Right lobe of liver (tissue), 6 donors: ENCODE data around the gene VAV3. TPM values are rescaled to one million over a fixed set of nuclear protein-coding genes. Genes with fewer than 3 reads are reported as not detected.

Experiments
- ATAC-seq, 4 donors: fragments of 200-7000 bp; cut with Tn5 transposase; one replicate each; pipeline ENCODE4 v1.9.1; 2020; ENCODE audit warnings: mild to moderate bottlenecking in 4 of 4, moderate library complexity in 4 of 4
- DNase-seq, 3 donors: peaks; one replicate each; pipeline ENCODE4 v3.0.0-alpha.2; 2020
- H3K27ac ChIP-seq, 3 donors: fragments of 200-600 bp; one replicate each; pipeline ENCODE4 v1.8.0; 2022
- H3K27me3 ChIP-seq, 2 donors: fragments of 200-600 bp; one replicate each; pipeline ENCODE4 v1.8.0; 2022
- H3K36me3 ChIP-seq, 4 donors: fragments of 200-600 bp; sonication (generic) in 1 of 4; one replicate each; pipeline versions ENCODE4 v1.5.1 to v1.8.0; 2017 to 2022; ENCODE audit warnings: control low read depth in 1 of 4
- H3K4me1 ChIP-seq, 4 donors: fragments of 200-600 bp; sonication (generic) in 1 of 4; one replicate each; pipeline versions ENCODE4 v1.5.1 to v1.8.0; 2017 to 2022; ENCODE audit warnings: control low read depth in 1 of 4
- H3K4me3 ChIP-seq, 3 donors: fragments of 200-600 bp; one replicate each; pipeline ENCODE4 v1.8.0; 2022
- H3K9me3 ChIP-seq, 4 donors: fragments of 200-600 bp; sonication (generic) in 1 of 4; one replicate each; pipeline versions ENCODE4 v1.5.1 to v1.8.0; 2017 to 2022; ENCODE audit warnings: control low read depth in 1 of 4
- POLR2A ChIP-seq: fragments of 450-650 bp; IDR thresholded peaks from one replicate; pipeline ENCODE4 v1.6.1; 2017; ENCODE audit warnings: antibody characterized with exemption, mild to moderate bottlenecking
- WGBS: methylation state at CpG from one replicate; pipeline ENCODE4 v1.1.6; 2018; ENCODE audit warnings: low coverage, low lambda C conversion rate; ENCODE audit not compliant: insufficient coverage; ENCODE audit errors: missing lambda C conversion rate; 5-methylcytosine and 5-hydroxymethylcytosine counted together
- intact Hi-C, 2 donors: fragments of 100-400 bp; cut with DNase I; formaldehyde crosslinking; loops; one replicate each; pipeline versions ENCODE4 v1.11.2 to v1.14.1; 2022
- total RNA-seq, 6 experiments: library from RNA; depleted of rRNA in 2 of 6; stranded (reverse); fragments of >200 nt in 2 of 6; fragmentation: NEBNext Ultra II Directional in 3 of 6; extraction: Animal tissue kit (Norgen Biotek cat#: 25700) in 3 of 6; gene quantifications; one replicate each; pipeline versions ENCODE4 v1.1.0 to v1.2.4, GENCODE V29; 2016 to 2023
- TF ChIP-seq, protein P1 (sequence below), 4 donors: fragments of 200-600 bp in 3 of 4; fragments of 450-650 bp in 1 of 4; IDR thresholded peaks; one replicate each; pipeline versions ENCODE4 v1.5.1 to v1.8.0; 2016 to 2022; ENCODE audit warnings: antibody characterized with exemption in 4 of 4, mild to moderate bottlenecking in 2 of 4
- donor health status: DM: no; HTN: yes; CAD: no.
- donor health status: DM: no; HTN: no; CAD: no.
- donor health status: DM: no; HTN: no; CAD: no.
- donor health status: DM: no; HTN: yes; CAD: no.
- donor health status: DM: no; HTN: yes; CAD: no.

The VAV3 gene
- total RNA-seq, 6 experiments from 2014 or later, result 0.77 to 3.6 (median 1.5) TPM

DNA sequence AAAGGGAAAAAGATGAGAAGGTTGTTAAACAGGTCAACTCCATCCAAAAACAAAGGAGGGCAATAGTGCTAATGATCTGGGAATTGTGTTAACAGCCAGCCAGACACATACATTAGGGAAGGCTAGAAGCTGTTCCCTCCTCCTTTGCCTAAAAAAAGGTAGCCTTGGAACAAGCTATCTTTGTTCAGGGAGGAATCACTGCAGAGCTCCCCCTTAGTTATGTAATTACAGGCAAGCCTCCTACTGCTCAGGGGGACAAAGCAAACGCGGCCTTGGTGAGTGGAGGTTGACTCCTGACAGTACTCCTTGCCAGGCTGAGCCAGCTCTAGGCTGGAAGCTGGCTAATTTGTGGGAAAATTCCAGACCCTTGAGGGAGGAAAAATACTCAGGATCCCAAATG lies 97.6 kb downstream of the VAV3 start:
- ATAC-seq (no peak), DNase-seq (no peak)
- TF ChIP-seq, protein P1, sequence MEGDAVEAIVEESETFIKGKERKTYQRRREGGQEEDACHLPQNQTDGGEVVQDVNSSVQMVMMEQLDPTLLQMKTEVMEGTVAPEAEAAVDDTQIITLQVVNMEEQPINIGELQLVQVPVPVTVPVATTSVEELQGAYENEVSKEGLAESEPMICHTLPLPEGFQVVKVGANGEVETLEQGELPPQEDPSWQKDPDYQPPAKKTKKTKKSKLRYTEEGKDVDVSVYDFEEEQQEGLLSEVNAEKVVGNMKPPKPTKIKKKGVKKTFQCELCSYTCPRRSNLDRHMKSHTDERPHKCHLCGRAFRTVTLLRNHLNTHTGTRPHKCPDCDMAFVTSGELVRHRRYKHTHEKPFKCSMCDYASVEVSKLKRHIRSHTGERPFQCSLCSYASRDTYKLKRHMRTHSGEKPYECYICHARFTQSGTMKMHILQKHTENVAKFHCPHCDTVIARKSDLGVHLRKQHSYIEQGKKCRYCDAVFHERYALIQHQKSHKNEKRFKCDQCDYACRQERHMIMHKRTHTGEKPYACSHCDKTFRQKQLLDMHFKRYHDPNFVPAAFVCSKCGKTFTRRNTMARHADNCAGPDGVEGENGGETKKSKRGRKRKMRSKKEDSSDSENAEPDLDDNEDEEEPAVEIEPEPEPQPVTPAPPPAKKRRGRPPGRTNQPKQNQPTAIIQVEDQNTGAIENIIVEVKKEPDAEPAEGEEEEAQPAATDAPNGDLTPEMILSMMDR (IDR thresholded peaks at IDR 0.05), result no peak
- TF ChIP-seq POLR2A, result no peak
- Histone ChIP-seq H3K9me3 (no peaks in the 10 kb centered on the region), H3K27ac (no peak overlapping the region), H3K4me1 (no peaks in the 10 kb centered on the region), H3K36me3 (no peaks in the 10 kb centered on the region), H3K4me3 (no peak overlapping the region), H3K27me3 (no peaks in the 10 kb centered on the region)
- intact Hi-C loops, result no loop called here
- WGBS, result 7% methylated on average over 2 of the region's 2 CpGs

DNA sequence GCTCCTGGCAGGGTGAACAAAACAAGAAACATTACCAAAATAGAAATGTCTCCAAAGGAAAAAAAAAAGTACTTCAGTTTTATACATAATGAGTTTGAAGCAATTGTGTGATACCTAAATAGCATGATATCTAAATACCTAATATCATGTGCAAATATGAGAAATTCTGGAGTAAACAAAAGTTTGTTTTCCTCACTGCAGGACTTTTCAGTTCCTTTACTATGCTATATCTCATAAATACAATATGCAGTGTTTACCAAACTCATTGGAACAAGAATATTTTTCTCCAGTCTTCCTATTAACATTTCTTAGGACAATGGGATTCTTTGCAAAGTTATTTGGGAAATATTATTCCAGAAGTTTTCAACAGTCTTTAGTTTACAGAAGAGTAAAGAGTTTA lies 98.1 kb downstream of the VAV3 start:
- H3K36me3 ChIP-seq, result no peaks in the 10 kb centered on the region
- H3K4me1 ChIP-seq, result no peaks in the 10 kb centered on the region
- no peaks in the 10 kb centered on the region for H3K9me3 ChIP-seq
- H3K27me3 ChIP-seq, result no peaks in the 10 kb centered on the region
- H3K4me3 ChIP-seq, result no peak overlapping the region
- no peak overlapping the region for H3K27ac ChIP-seq
- DNase-seq (no peak), ATAC-seq (no peak)
- TF ChIP-seq, protein P1 (IDR thresholded peaks at IDR 0.05), result no peak
- TF ChIP-seq POLR2A, result no peak
- intact Hi-C loops, result no loop called here

DNA sequence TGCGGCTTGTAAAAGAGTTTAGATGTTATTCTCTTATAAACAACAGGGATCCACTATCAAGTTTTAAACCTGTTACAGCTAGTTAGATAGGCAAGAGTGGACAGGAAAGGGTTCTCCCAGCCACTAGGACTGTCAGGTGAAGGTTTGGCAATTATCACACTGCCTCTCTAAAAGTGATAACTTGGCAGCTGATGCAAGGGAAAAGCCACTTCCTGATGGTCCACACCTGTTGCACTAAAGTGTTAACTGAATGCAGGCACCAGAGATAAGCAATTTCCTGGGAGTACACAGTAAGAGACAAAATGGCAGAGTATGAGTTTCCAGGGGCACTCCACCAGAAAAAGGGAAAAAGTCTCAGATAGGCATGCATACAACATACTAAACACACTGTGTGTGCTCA lies 99.4 kb downstream of the VAV3 start:
- Histone ChIP-seq H3K9me3 (no peaks in the 10 kb centered on the region), H3K4me3 (no peak overlapping the region), H3K27ac (no peak overlapping the region), H3K36me3 (no peaks in the 10 kb centered on the region), H3K27me3 (no peaks in the 10 kb centered on the region), H3K4me1 (no peaks in the 10 kb centered on the region)
- DNase-seq, result no peak
- 60% methylated on average over 1 of the region's 1 CpG for WGBS
- intact Hi-C loops, result no loop called here
- TF ChIP-seq POLR2A, result no peak
- TF ChIP-seq, protein P1 (IDR thresholded peaks at IDR 0.05), result no peak
- no peak for ATAC-seq

DNA sequence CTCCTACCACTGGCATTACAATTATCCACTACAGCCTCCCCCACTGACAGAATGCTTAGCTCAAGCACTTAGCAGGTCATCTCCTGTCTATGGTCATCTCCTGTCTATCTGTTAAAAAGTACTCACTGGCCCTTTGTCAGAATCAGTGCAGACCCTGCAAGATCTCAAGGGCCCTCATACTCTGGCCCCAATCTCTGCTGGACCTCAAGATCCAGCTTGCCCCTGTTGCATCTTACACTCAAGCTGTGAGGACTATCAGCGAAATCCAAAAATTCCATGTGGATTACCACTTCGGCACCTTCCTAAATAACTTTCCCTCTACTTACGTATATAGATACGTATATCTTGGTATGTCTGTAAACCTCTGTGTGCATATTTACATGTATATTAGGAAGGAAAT lies 101.6 kb downstream of the VAV3 start:
- intact Hi-C loops, result no loop called here
- Histone ChIP-seq H3K9me3 (no peaks in the 10 kb centered on the region), H3K27me3 (no peaks in the 10 kb centered on the region), H3K36me3 (no peaks in the 10 kb centered on the region), H3K4me3 (no peak overlapping the region), H3K27ac (no peak overlapping the region), H3K4me1 (no peaks in the 10 kb centered on the region)
- DNase-seq (no peak), ATAC-seq (no peak)
- 50% methylated on average over 4 of the region's 4 CpGs for WGBS
- TF ChIP-seq, protein P1 (IDR thresholded peaks at IDR 0.05), result no peak
- TF ChIP-seq POLR2A, result no peak

DNA sequence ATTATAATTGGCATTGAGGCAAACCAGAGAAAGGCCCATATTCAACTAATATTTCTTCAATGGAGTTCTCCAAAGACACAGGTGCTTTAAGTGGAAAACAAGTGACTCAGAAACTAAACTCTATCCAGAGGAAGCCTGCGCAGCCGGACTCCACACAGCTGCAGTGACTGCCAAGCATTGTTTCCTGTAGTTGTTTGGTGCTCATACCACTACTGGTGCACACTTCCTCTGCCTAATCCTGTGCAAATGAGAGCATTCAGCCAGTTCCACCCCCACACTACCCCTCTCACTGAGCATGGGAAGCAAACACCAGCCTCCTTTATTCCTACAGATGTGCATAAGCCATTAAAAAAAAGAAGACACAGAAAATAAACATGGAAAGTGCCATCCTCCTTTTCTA lies 102.9 kb downstream of the VAV3 start:
- WGBS, result 73% methylated on average over 2 of the region's 2 CpGs
- no peak for TF ChIP-seq POLR2A
- TF ChIP-seq, protein P1 (IDR thresholded peaks at IDR 0.05), result no peak
- H3K27ac ChIP-seq, result no peak overlapping the region
- peak in 3 of 4 donors; percentile 18 to 73 (median 29) for ATAC-seq
- H3K4me1 ChIP-seq, result no peaks in the 10 kb centered on the region
- H3K4me3 ChIP-seq, result no peak overlapping the region
- no peak for DNase-seq
- intact Hi-C loops, result no loop called here
- H3K27me3 ChIP-seq, result no peaks in the 10 kb centered on the region
- no peaks in the 10 kb centered on the region for H3K9me3 ChIP-seq
- H3K36me3 ChIP-seq, result no peaks in the 10 kb centered on the region
